ENCODE data around the gene TMEM135.
"Not testable (repeated sequence)": the region's sequence is repeated elsewhere in the genome, so short reads cannot be mapped to it uniquely, and the experiment has no call there.

The TMEM135 gene

DNA sequence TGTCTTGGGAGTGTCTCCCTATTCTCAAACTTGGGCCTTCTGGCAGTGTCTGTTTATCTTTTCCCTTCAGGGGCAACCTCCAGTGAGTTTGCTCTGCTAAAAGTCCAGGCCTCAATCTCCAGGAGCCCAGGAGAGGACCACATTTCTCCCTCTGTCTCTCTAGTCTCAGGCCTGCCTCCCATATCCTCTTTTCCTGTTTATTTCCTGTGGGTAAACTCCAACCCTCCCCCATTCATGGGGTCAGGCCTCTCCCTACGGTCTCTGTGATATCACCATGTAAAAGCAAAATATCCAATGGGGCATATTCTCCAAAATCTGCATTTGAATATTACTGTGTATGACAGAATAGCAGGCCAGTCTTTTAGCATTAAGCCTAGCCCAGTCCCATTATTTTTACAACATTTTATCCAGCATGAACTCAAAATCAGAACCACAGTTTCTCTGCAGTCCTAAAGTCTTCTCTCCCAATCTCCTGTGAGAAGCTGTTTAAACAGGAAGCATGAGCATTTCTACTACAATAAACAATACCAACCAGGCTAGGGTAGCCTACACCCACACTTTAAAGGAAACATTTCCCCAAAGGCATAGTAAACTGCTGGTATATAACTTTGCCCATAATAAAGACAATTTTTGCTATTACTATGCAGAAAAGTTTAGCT lies 18.0 kb upstream of the TMEM135 start:
- Histone ChIP-seq H3K4me1 (peaks cover 5% of the 10 kb centered on the region), H3K36me3 (no peaks in the 10 kb centered on the region), H3K27ac (no peak overlapping the region), H3K4me2 (0 out of 2 replicates have a peak overlapping the region, but pooled peaks have one; percentile 4), H3K27me3 (no peaks in the 10 kb centered on the region), H3K4me3 (no peak overlapping the region), H4K20me1 (no peaks in the 10 kb centered on the region), H3K9me3 (no peaks in the 10 kb centered on the region), H3K9ac (no peak overlapping the region)
- no peak for TF ChIP-seq Cebpa-rat (IDR thresholded peaks at IDR 0.05)

DNA sequence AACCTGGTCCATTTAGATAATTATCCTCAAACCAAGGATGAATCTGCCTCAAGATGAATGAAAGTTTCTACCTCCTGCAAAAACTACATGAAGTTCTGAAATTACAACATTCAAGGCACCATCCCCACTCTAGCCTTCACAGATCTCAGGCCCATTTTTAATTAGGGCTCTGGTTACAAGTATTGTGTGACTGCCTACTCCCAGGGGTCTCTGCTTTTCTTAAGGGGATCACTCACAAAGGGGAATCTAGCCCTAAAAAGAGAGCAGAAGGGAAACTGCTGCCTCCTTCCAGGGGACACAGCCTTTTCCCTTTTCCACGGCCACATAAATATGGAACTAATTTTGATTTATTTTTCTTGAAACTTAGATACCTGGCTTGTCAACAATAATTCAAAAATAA lies 17.4 kb upstream of the TMEM135 start:
- Histone ChIP-seq H3K9me3 (no peaks in the 10 kb centered on the region), H3K27me3 (no peaks in the 10 kb centered on the region), H3K9ac (no peak overlapping the region), H3K4me3 (no peak overlapping the region), H4K20me1 (no peaks in the 10 kb centered on the region), H3K4me1 (peaks cover 5% of the 10 kb centered on the region), H3K36me3 (no peaks in the 10 kb centered on the region), H3K27ac (no peak overlapping the region), H3K4me2 (no peak overlapping the region)
- no peak for TF ChIP-seq Cebpa-rat (IDR thresholded peaks at IDR 0.05)

DNA sequence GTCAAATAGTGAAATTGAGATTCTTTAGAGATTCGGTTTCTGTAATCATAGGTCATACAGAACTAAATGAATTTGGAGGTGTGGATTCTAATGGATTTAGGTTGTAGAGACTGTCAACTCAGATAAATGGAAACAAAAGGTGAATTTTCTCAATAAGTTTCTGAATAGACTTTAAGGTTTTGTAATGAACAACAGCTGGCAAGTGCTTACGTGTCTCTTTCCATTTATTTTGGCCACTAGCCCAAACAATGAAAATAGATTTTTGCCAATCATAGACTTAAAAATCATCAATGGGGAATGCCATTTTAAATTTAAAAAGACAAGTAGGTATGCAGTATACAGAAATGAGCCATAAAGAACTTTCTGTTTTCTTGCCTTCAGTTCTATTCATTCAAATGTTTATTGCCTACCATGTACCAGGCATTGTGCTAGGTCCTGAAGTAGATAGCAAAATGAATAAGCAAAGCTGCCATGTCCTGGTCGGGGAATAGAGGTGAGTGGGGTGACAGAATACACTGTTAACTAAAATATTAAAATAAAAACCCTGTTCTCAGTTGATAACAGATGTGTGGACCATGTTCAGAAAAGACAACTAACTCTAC lies 16.9 kb upstream of the TMEM135 start:
- Histone ChIP-seq H3K9me3 (no peaks in the 10 kb centered on the region), H3K4me1 (peaks cover 5% of the 10 kb centered on the region), H3K27ac (no peak overlapping the region), H3K9ac (no peak overlapping the region), H3K4me2 (no peak overlapping the region), H3K4me3 (no peak overlapping the region), H3K27me3 (no peaks in the 10 kb centered on the region), H4K20me1 (no peaks in the 10 kb centered on the region), H3K36me3 (no peaks in the 10 kb centered on the region)
- TF ChIP-seq Cebpa-rat (IDR thresholded peaks at IDR 0.05) = no peak

DNA sequence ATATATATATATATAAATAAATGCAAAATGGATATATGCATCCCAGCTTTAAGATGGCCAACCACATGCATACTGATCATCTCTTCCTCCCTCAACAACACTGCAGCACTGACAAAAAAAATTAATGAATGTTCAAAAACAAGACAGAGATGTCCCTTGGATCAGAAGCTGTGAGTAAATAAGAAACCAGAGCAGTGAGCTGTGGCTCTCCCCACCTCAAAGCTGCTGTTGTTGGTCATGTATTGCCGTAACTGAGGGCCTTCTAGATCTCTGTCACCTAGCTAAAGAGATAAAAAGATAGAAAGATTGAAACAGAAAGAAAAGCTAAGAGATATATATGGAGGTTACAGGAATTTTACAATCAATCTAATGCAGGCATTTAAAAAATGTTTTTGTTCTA lies 15.5 kb upstream of the TMEM135 start:
- H3K36me3 ChIP-seq = no peaks in the 10 kb centered on the region
- no peaks in the 10 kb centered on the region for H4K20me1 ChIP-seq
- TF ChIP-seq Cebpa-rat (IDR thresholded peaks at IDR 0.05) = no peak
- H3K4me2 ChIP-seq = no peak overlapping the region
- H3K4me3 ChIP-seq = no peak overlapping the region
- no peaks in the 10 kb centered on the region for H3K9me3 ChIP-seq
- no peak overlapping the region for H3K27ac ChIP-seq
- no peak overlapping the region for H3K9ac ChIP-seq
- H3K27me3 ChIP-seq = no peaks in the 10 kb centered on the region
- peaks cover 5% of the 10 kb centered on the region for H3K4me1 ChIP-seq

DNA sequence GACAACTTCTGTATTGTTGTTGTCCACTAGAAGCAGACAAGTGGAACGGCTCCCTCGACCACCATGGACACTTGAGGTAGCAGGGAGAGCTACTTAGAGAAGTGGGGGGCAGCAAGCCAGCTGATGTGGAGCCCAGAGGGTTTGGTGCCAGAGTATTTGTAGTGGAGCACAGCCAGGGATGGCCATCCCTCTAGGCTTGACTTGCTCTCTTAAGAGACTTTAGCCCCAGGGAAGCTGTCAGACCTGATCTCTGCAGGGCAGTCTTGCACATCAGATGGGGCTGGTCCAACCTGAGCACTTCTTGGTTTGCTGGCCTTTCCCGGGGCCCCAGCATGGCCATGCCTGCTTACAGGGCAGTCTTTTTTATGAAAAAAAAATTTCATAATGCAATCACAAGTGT lies 15.0 kb upstream of the TMEM135 start:
- Histone ChIP-seq H3K4me1 (peaks cover 5% of the 10 kb centered on the region), H3K27me3 (no peaks in the 10 kb centered on the region), H4K20me1 (no peaks in the 10 kb centered on the region), H3K4me2 (no peak overlapping the region), H3K4me3 (no peak overlapping the region), H3K9ac (no peak overlapping the region), H3K9me3 (no peaks in the 10 kb centered on the region), H3K27ac (no peak overlapping the region), H3K36me3 (no peaks in the 10 kb centered on the region)
- no peak for TF ChIP-seq Cebpa-rat (IDR thresholded peaks at IDR 0.05)

DNA sequence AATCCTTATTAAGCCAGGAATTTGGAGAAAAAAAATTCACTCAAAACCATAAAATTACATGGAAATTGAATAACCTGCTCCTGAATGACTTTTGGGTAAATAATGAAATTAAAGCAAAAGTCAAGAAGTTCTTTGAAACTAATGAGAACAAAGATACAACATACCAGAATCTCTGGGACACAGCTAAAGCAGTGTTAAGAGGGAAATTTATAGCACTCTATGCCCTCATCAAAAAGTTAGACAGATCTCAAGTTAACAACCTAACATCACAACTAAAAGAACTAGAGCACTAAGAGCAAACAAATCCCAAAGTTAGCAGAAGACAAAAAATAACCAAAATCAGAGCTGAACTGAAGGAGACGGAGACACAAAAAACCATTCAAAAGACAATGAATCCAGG lies 11.3 kb upstream of the TMEM135 start:
- not testable (repeated sequence) for H3K4me3 ChIP-seq, H3K9me3 ChIP-seq

DNA sequence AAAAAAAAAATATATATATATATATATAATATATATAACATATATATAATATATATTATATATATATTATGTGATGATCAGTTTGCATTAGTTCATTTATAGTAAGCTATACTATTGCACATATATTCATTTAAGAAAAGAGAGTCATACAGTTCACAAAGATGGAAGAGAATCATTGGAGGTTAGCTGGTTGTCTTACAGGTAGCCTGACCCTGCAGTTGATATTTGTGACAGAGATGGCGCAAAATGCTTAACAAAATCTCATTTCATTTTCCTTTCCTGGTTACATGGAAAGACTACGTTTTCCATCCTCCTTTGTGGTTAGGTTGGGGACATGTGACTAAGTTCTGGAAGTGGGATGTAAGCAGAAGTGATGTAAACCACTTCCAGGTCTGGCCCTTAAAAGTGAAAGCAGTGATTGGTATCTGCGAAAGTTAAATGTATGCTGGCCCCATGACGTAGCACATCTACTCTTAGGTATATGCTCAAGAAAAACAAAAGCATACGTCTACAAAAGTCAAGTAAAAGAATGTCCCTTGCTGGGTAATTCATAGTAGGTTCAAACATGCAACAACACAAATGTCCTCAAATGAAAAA lies 7.2 kb upstream of the TMEM135 start:
- TF ChIP-seq Cebpa-rat (IDR thresholded peaks at IDR 0.05) = no peak
- H3K9me3 ChIP-seq = no peaks in the 10 kb centered on the region
- no peak overlapping the region for H3K4me2 ChIP-seq
- H3K27ac ChIP-seq = no peak overlapping the region
- no peaks in the 10 kb centered on the region for H4K20me1 ChIP-seq
- H3K4me3 ChIP-seq = no peak overlapping the region
- H3K27me3 ChIP-seq = no peaks in the 10 kb centered on the region
- no peak overlapping the region for H3K9ac ChIP-seq
- H3K36me3 ChIP-seq = no peaks in the 10 kb centered on the region
- no peaks in the 10 kb centered on the region for H3K4me1 ChIP-seq

More for the DNA sequence above, 11.3 kb upstream of the TMEM135 start:
- H4K20me1 ChIP-seq, H3K4me2 ChIP-seq, H3K27me3 ChIP-seq, H3K27ac ChIP-seq, H3K9ac ChIP-seq, H3K4me1 ChIP-seq, H3K36me3 ChIP-seq: not testable (repeated sequence)

DNA sequence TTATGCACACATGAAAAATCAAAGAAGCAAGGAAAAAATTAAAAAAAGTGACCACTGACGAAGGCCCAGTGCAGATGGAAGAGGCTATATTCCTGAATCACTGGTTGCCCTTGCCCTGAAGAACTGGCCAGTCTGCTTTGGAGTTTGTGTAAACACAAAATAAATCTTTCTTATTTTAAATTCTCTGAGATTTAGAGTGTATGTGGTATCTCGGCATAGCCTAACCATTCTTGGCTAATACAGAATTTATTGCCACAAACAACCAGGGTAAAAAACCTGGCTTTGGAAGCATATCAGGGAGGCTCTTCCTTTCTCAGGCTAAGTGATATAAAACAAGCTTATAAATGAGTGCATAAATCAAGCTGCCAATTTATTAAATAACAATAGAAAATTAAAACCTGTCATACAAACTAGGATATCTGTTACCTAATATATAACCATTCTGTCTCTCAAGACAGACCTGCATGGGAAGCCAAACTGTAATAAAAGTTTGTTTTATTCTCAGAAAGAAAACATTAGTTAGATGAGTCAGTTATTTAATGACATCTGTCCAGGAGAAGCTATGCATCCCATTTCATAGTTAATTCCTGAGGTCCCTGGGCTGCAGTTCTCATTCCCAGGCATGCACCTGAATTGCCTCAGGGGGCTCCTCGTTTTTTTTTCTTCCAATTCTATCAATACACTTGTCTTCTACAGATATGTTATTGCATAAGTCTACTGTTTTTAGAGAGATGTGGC lies 6.1 kb upstream of the TMEM135 start:
- Histone ChIP-seq H3K9me3 (no peaks in the 10 kb centered on the region), H3K4me2 (no peak overlapping the region), H3K27me3 (no peaks in the 10 kb centered on the region), H3K9ac (no peak overlapping the region), H4K20me1 (no peaks in the 10 kb centered on the region), H3K4me3 (no peak overlapping the region), H3K4me1 (0 out of 2 replicates have a peak, but pooled peaks cover 4% of the 10 kb centered on the region), H3K36me3 (no peaks in the 10 kb centered on the region), H3K27ac (no peak overlapping the region)
- TF ChIP-seq Cebpa-rat (IDR thresholded peaks at IDR 0.05) = no peak

DNA sequence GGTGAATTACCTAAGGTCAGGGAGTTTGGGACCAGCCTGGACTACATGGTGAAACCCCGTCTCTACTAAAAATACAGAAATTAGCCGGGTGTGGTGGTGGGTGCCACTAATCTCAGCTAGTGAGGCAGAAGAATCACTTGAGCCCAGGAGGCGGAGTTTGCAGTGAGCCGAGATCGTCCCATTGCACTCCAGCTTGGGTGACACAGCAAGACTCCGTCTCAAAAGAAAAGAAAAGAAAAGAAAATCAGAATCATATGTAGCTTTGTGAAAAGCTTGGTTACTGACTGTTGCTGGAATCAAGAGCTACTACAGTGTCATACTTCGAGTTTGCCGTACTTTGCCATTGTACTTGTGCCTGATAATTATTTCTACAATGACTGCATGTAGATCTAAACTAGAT lies 4.2 kb upstream of the TMEM135 start:
- no peak overlapping the region for H3K4me3 ChIP-seq
- no peak overlapping the region for H3K27ac ChIP-seq
- no peak for TF ChIP-seq Cebpa-rat (IDR thresholded peaks at IDR 0.05)
- no peaks in the 10 kb centered on the region for H3K36me3 ChIP-seq
- H3K4me2 ChIP-seq = no peak overlapping the region
- H3K4me1 ChIP-seq = peaks cover 12% of the 10 kb centered on the region; the same call in 1 of the 2 replicates
- H3K9me3 ChIP-seq = no peaks in the 10 kb centered on the region
- H3K27me3 ChIP-seq = no peaks in the 10 kb centered on the region
- no peak overlapping the region for H3K9ac ChIP-seq
- no peaks in the 10 kb centered on the region for H4K20me1 ChIP-seq

Measured in BLaER1 (cell line).